Activated T-cell treated with anti-CD3 and anti-CD28 coated beads, Interleukin-2, amount 50 U/mL, for 4 hours (primary cell): Measurements from ENCODE around the gene NR6A1. TPM values are rescaled to one million over a fixed set of nuclear protein-coding genes. Genes with fewer than 3 reads are reported as not detected.
A peak's percentile ranks its signal among the peaks of the same experiment; 100 is the strongest.

ENCODE experiments used
- ATAC-seq, 2 donors: fragments of 200-7000 bp; cut with Tn5 transposase; one replicate each; pipeline ENCODE4 v1.10.0; 2021
- DNase-seq: peaks from one replicate; pipeline ENCODE4 v3.0.0-alpha.2; 2020
- H3K27me3 Mint-ChIP-seq: one replicate; pipeline ENCODE4 v1.8.0; 2021; ENCODE audit warnings: low read depth, mixed read lengths
- H3K36me3 Mint-ChIP-seq: one replicate; pipeline ENCODE4 v1.8.0; 2022; ENCODE audit warnings: mixed read lengths; ENCODE audit not compliant: insufficient read depth
- H3K4me1 Mint-ChIP-seq: one replicate; pipeline ENCODE4 v1.8.0; 2021; ENCODE audit warnings: low read depth, mixed read lengths
- H3K4me3 Mint-ChIP-seq: one replicate; pipeline ENCODE4 v1.8.0; 2021; ENCODE audit warnings: mild to moderate bottlenecking, moderate library complexity, mixed read lengths
- H3K9me3 Mint-ChIP-seq: one replicate; pipeline ENCODE4 v1.8.0; 2021; ENCODE audit warnings: mixed read lengths
- total RNA-seq, 3 donors: library from RNA; stranded (reverse); gene quantifications; one replicate each; pipeline ENCODE4 v1.2.1, GENCODE V29; 2021

The NR6A1 gene
- total RNA-seq = 1 to 10 TPM; 2.3 to 3.5 (median 2.7) TPM

DNA sequence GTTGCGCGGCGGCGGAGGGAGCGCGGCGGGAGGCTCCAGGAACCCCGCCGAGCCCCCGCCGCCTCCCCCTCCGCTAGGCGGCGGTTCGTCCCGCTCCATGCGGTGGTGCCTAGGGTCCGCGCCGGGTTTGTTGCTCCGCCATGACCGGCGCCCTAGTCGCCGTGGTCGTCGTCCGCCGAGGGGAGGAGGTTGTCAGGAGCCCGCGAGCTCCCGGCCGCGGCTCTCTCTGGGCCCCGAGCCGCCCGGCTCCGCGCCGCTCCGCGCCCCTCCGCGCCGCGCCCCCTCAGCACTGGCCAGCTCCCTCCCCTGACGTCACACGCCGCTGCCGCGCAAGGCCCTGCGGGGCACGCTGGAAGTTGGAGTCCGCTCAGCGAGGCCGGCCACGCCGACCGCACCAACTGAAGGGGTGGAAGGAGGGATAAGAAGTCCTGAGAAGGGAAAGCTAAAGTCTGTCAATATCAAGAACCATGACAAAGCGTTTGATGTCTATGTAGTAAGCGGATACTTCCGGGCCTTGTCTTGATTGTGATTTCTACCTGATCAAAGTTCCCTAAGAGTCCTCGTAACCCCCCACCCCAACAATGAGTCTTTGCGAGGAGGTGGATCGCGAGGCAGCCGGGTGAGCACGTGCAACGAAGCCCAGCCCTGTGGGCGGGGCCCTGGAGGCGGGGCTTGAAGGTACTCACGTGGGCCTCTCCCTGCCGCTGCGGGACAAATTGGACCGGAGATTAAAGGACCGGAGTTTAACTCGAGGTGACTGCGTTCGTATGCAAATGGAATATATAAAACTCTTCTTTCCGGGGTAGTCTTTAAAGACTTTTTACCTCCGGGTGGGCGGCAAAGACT, at the start of gene NR6A1:
Gene NR6A1 (minus strand): TSS at position 291 of the 846 bp plus-strand sequence.
- H3K36me3 Mint-ChIP-seq = no peaks in the 10 kb centered on the region
- H3K4me3 Mint-ChIP-seq = peak within 1 kb of the TSS; percentile 88
- H3K27me3 Mint-ChIP-seq = peaks cover 73% of the 10 kb centered on the region
- peak; percentile 93 for DNase-seq
- peak; percentile 92 to 95 for ATAC-seq
- peaks cover 33% of the 10 kb centered on the region for H3K4me1 Mint-ChIP-seq
- no peaks in the 10 kb centered on the region for H3K9me3 Mint-ChIP-seq

DNA sequence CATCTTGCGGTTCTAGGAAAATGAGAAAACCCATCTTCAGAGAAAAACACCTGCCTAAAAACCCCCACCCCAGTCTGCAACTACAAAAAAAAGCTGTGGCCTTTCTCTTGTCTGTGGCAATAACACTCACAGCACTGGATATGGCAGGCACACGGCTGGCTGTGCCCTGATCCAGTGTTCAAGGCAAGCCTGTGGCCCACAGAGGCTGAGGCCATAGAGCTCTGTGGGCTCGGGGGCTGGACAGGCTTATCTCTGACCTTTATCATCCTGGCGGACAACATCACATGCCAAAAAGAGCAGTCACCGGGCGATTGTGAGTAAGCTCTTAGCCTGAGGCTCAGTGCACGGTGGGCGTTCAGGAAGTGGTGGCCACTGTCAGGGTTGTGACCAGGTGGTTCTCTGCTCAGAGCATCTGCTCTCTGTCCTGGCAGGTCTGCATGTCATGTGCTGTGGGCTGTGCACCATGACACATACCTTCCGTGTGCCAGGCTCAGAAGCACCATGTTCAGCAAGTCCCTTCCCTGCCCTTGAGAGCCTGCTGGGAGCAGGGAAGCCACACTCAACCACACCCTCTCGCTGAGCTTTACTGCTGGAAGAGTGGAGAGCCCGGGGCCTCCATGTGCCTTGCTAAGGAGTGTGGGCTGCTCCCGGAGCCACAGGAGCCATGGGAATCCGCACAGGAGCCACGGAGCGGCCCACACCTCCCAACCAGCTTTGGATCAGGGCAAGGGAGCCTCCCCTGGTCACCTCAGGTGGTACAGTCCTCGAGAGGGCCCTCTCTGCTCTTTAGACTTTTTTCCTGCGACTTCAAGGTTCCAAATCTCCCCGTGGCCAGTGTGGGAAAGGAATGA, 47.5 kb upstream of the NR6A1 start:
- H3K9me3 Mint-ChIP-seq = no peaks in the 10 kb centered on the region
- DNase-seq = no peak
- peaks cover 3% of the 10 kb centered on the region for H3K4me1 Mint-ChIP-seq
- no peak for ATAC-seq
- H3K27me3 Mint-ChIP-seq = peaks cover 12% of the 10 kb centered on the region
- no peaks in the 10 kb centered on the region for H3K36me3 Mint-ChIP-seq
- H3K4me3 Mint-ChIP-seq = no peak overlapping the region

DNA sequence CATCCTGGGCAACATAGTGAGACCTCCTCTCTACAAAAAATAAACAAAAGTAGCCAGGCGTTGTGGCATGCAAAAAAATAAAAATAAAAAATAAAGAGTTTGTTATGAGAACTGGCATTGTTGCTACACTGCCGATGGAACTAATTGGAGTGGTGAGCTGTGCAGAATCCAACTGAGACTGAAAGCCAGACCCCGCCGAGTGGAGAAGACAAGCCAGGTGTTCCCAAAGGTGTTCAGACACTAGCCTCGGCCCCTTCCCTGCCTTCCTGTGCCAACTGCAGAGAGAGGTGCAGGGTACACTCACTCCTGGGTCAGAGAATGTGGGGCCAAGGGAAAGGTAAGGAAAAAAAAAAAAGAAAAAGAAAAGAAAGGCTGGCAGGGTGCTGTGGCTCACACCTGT, 44.5 kb upstream of the NR6A1 start:
- Mint-ChIP-seq H3K9me3 (no peaks in the 10 kb centered on the region), H3K27me3 (peaks cover 9% of the 10 kb centered on the region), H3K4me3 (no peak overlapping the region), H3K4me1 (peaks cover 3% of the 10 kb centered on the region), H3K36me3 (no peaks in the 10 kb centered on the region)
- ATAC-seq (no peak), DNase-seq (no peak)

DNA sequence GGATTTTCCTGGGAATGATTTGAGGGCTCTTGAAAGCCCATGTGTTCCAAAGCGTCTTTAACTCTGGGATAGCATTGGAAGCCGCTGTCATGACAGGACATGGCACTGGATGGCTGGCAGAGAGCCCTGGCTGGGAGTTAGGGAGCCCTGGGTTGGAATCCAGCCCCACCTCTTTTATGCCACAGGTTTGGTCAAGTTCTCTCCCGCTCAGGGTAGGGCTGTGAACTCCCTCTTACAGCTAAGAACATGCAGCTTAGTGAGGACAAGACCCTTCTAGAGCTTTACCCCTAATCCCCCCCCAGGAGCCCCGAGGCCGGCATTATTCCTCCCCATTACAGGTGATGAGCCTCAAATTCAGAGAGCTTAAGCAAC, 43.0 kb upstream of the NR6A1 start:
- Mint-ChIP-seq H3K4me3 (no peak overlapping the region), H3K9me3 (no peaks in the 10 kb centered on the region), H3K27me3 (peaks cover 6% of the 10 kb centered on the region), H3K4me1 (peaks cover 3% of the 10 kb centered on the region), H3K36me3 (no peaks in the 10 kb centered on the region)
- DNase-seq (no peak), ATAC-seq (no peak)

DNA sequence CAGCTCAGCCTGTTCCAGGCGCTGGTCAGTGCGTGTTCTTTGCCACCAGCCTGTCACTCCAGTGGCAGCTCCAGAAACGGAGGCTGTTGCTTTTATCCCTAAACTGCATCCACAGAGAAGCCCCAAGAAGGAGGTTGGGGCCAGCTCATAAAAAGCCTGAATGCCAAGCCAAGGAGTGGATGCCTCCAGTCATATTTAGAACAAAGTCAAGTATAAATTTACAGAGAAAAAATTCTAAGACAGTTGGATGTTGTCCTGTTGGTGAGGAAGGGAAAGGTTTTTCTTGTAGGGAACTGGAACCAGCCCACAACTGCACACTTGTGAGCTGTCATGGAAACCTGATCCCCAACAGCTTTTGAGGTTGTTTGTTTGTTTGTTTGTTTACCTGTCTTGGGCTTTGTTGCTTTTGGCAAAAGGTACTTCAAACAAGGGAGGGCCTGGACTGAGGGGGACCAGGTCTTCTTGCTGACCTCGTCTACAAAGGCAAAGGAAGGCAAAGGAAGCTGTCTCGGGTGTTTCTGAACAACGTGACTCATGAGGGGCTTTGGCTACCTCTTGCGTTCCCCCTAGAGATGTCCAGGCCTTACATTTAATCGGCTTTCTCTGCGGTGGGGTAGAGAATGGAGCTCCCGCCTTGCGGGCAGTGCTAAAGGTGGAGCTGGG, 42.5 kb upstream of the NR6A1 start:
- DNase-seq (no peak), ATAC-seq (no peak)
- no peaks in the 10 kb centered on the region for H3K36me3 Mint-ChIP-seq
- H3K9me3 Mint-ChIP-seq = no peaks in the 10 kb centered on the region
- H3K4me3 Mint-ChIP-seq = no peak overlapping the region
- H3K4me1 Mint-ChIP-seq = peaks cover 3% of the 10 kb centered on the region
- H3K27me3 Mint-ChIP-seq = peaks cover 6% of the 10 kb centered on the region

DNA sequence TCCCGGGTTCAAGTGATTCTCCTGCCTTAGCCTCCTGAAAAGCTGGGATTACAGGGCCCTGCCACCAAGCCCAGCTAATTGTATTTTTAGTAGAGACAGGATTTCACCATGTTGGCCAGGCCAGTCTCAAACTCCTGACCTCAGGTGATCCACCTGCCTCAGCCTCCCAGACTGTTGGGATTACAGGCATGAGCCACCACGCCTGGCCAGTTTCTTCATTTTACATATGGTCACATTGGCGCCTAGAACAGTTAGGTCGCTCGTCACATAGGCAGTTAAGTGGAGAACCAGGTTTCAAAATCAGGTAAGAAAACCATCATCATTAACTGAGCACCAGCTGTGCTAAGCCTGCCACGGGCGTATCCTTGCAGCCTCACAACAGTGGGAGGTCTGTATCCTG, 41.9 kb upstream of the NR6A1 start:
- Mint-ChIP-seq H3K4me3 (no peak overlapping the region), H3K36me3 (no peaks in the 10 kb centered on the region), H3K4me1 (no peaks in the 10 kb centered on the region), H3K9me3 (no peaks in the 10 kb centered on the region), H3K27me3 (peaks cover 5% of the 10 kb centered on the region)
- ATAC-seq (no peak), DNase-seq (no peak)

DNA sequence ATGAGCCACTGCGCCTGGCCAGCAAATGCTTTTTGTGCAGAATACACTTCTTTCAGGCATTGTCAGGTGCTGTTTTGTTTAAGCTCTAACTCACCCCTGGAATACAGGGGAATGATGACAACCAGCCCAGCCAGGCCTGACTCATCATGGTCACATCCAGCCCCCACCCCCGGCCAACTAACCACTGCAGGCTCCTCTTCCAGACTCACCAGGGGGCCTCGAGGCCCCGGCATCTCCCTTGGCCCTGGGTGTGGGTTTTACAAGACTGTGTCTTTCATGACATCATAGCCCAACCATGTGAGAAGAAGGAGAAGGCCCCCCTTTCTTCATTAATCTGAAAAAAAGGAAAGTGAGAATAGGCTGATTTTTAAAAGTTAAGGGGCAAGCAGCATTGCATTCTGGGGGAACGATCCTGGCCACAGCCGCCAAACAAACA, 41.3 kb upstream of the NR6A1 start:
- ATAC-seq (no peak), DNase-seq (no peak)
- Mint-ChIP-seq H3K36me3 (no peaks in the 10 kb centered on the region), H3K4me3 (no peak overlapping the region), H3K9me3 (no peaks in the 10 kb centered on the region), H3K27me3 (peaks cover 4% of the 10 kb centered on the region), H3K4me1 (no peaks in the 10 kb centered on the region)

DNA sequence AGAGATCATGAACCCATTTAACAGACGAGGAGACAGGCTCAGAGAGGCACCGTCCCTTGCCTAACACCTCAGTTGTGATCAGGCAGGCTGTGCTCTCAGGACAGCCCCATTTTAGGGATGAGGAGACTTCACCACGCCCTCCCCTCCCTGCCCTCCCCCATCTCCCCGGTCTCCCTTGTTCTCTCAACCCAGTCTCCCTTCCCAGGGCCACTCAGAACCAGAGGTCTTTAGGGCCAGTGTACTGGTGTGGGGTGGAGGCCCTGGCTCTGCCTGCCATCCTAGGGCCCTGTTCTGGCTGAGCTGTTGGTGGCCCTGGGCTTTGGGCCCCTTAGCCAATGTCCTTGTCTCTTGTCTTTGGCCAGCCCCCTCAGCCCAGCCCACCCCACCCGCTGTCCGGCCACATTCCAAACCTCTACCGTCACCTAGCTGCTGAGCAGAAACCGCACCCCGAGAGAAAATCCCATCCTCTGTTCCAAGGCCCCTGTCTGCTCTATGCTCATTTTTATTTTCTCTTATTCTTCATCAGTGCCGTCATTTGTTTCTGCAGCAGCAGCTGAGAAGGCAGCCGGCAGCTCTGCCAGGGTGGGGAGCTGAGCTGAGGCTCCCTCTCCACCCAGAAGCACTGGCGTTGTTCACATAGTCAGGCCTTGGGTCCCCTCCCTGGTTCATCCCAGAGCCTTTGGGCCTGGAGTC, 39.7 kb upstream of the NR6A1 start:
- no peaks in the 10 kb centered on the region for H3K36me3 Mint-ChIP-seq
- ATAC-seq (no peak), DNase-seq (no peak)
- H3K4me1 Mint-ChIP-seq = no peaks in the 10 kb centered on the region
- no peak overlapping the region for H3K4me3 Mint-ChIP-seq
- H3K9me3 Mint-ChIP-seq = no peaks in the 10 kb centered on the region
- H3K27me3 Mint-ChIP-seq = peaks cover 4% of the 10 kb centered on the region

DNA sequence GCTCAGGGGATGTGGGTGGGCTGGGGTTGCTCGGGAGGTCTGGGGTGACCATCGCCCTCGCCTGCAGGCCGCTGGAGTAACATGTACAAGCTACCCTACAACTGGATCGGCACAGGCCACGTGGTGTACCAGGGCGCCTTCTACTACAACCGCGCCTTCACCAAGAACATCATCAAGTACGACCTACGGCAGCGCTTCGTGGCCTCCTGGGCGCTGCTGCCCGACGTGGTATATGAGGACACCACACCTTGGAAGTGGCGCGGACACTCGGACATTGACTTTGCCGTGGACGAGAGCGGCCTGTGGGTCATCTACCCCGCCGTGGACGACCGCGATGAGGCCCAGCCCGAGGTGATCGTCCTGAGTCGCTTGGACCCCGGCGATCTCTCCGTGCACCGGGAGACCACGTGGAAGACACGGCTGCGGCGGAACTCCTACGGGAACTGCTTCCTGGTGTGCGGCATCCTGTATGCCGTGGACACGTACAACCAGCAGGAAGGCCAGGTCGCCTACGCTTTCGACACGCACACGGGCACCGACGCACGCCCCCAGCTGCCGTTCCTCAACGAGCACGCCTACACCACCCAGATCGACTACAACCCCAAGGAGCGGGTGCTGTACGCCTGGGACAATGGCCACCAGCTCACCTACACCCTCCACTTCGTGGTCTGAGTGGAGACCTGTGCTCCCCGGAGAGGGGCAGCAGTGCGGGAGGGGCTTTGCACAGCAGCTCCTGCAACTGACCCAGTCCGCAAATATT, 38.8 kb upstream of the NR6A1 start:
- no peak for ATAC-seq

DNA sequence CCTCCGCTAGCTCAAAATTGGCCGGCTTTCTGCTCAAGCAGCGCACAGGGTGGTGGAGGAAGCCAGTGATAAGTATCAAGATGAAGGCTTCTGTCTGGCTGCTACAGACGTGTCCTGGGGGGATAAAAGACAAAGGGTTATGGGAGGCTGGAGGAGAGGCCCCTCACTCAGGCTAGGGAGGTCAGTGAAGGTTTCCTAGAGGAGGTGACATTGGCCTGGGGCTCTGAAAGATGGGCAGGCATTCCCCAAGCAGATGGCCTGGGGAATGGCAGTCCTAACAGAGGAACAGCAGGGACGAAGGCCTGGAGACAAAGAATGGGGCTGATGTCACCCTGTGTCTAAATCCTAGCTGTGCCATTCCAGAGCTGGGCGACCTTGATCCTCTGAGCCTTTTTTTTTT, 38.1 kb upstream of the NR6A1 start:
- Mint-ChIP-seq H3K9me3 (no peaks in the 10 kb centered on the region), H3K27me3 (peaks cover 4% of the 10 kb centered on the region), H3K36me3 (no peaks in the 10 kb centered on the region), H3K4me1 (no peaks in the 10 kb centered on the region), H3K4me3 (no peak overlapping the region)
- DNase-seq = no peak
- no peak for ATAC-seq

More for the DNA sequence above, 38.8 kb upstream of the NR6A1 start:
- no peaks in the 10 kb centered on the region for H3K36me3 Mint-ChIP-seq
- H3K9me3 Mint-ChIP-seq = no peaks in the 10 kb centered on the region
- H3K27me3 Mint-ChIP-seq = peaks cover 4% of the 10 kb centered on the region
- no peaks in the 10 kb centered on the region for H3K4me1 Mint-ChIP-seq
- no peak overlapping the region for H3K4me3 Mint-ChIP-seq
- no peak for DNase-seq

DNA sequence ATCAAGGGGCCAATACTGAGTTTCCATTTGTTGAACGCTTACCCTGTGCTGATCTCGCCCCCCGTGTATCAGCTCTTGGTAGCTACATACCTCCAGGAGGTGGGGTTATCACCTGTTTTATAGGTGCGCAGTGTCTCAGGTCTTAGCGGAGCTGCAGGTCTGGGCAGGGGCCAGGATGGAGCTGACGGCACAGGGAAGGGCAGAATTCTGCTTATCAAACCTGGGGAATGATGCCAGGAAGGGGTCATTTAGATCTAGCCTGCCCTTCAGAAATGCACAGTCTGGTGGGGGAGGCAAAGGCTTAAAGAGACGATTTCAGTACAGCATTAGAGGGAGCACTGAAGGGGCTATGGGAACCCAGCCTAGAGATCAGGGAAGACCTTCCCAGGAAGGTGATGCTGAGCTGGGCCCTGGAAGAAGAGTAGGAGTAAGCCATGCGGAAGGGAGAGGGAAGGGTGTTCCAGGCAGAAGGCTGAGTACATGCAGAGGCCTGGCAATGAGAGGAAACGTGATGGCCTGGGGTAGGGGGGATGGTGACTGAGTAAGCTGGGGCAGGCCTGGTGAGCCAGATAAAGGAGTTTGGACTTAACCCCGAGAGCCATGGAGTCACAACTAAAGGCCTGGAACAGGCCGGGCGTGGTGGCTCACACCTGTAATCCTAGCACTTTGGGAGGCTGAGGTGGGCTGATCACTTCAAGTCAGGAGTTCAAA, 37.3 kb upstream of the NR6A1 start:
- no peaks in the 10 kb centered on the region for H3K9me3 Mint-ChIP-seq

DNA sequence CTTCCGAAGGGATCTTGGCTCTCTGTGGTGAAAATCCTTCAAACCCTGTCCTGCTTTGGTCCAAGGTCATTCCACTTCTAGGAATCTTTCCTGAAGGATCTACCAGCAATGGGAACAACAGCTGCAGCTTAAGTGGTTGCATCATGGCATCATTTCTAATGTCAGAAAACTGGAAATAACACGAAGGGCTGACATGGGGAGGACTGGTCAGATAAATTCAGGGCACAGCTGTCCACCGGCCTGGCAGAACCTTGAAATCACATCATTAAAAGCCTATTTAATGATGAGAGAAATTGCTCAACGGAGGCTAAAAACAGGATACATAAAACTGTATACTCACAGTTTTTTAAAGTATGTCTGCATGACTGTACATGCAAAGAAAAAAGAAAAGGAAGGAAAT, 34.1 kb upstream of the NR6A1 start:
- Mint-ChIP-seq H3K4me3 (no peak overlapping the region), H3K9me3 (no peaks in the 10 kb centered on the region), H3K27me3 (no peaks in the 10 kb centered on the region), H3K4me1 (no peaks in the 10 kb centered on the region), H3K36me3 (no peaks in the 10 kb centered on the region)
- ATAC-seq (no peak), DNase-seq (no peak)

More for the DNA sequence above, 37.3 kb upstream of the NR6A1 start:
- DNase-seq = no peak
- ATAC-seq = no peak
- H3K27me3 Mint-ChIP-seq = no peaks in the 10 kb centered on the region
- H3K4me1 Mint-ChIP-seq = no peaks in the 10 kb centered on the region
- no peak overlapping the region for H3K4me3 Mint-ChIP-seq
- no peaks in the 10 kb centered on the region for H3K36me3 Mint-ChIP-seq

DNA sequence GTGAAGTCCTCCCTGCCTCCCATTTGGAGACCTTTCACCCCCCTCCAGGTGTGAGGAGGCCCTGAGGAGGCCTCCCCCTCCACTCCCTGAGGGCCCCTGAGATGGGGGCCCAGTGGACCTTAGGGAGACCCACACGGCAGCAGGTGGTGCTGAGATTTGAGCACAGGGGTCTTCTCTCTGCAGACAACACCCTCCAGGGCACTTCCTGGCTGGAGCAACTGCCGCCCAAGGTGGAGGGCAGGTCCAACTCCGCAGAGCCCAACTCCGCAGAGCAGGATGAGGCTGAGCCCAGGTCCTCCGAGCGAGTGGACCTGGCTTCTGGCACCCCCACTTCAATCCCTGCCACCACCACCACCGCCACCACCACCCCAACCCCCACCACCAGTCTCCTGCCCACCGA, 32.8 kb upstream of the NR6A1 start:
- Mint-ChIP-seq H3K4me3 (no peak overlapping the region), H3K4me1 (no peaks in the 10 kb centered on the region), H3K9me3 (no peaks in the 10 kb centered on the region), H3K27me3 (no peaks in the 10 kb centered on the region), H3K36me3 (no peaks in the 10 kb centered on the region)
- DNase-seq (no peak), ATAC-seq (no peak)
